ENCODE data around the gene ITGA6. TPM values are rescaled to one million over a fixed set of nuclear protein-coding genes. Genes with fewer than 3 reads are reported as not detected.

ITGA6 gene
- total RNA-seq, 1 donor from 2014 or later = 35.3 TPM

GRCh38 chr2:172481507-172482262 is 54.3 kb downstream of the ITGA6 start:
- H3K79me2 ChIP-seq (ENCODE audit: insufficient read depth, low read length) = no peaks in the 10 kb centered on the region
- no peak overlapping the region for H3K27ac ChIP-seq (ENCODE audit: low read depth, low read length)
- no peaks in the 10 kb centered on the region for H4K20me1 ChIP-seq (ENCODE audit: insufficient read depth, low read length)
- DNase-seq (ENCODE audit: low read depth) (no peak), FAIRE-seq (peak; percentile 37)
- no peaks in the 10 kb centered on the region for H3K36me3 ChIP-seq (ENCODE audit: insufficient read depth, low read length)
- H2AFZ ChIP-seq (ENCODE audit: low read depth, low read length) = no peak overlapping the region
- no peaks in the 10 kb centered on the region for H3K27me3 ChIP-seq (ENCODE audit: insufficient read depth, low read length)
- peaks cover 25% of the 10 kb centered on the region for H3K4me1 Mint-ChIP-seq (ENCODE audit: low read depth, unreplicated experiment)
- H3K4me3 ChIP-seq (ENCODE audit: insufficient read depth, low read depth, low read length) = no peak overlapping the region
- H3K27me3 Mint-ChIP-seq (ENCODE audit: low read depth, unreplicated experiment) = no peaks in the 10 kb centered on the region
- no peaks in the 10 kb centered on the region for H3K9me3 ChIP-seq (ENCODE audit: insufficient read depth, low read depth, low read length)
- TF ChIP-seq EZH2 (IDR thresholded peaks at IDR 0.05; ENCODE audit: insufficient read depth, low read length) = no peak
- TF ChIP-seq CTCF (IDR thresholded peaks at IDR 0.05; ENCODE audit: insufficient read depth, low read depth, low read length) = no peak
- no peak overlapping the region for H3K4me2 ChIP-seq (ENCODE audit: low read length)
- peaks cover 12% of the 10 kb centered on the region for H3K4me1 ChIP-seq (ENCODE audit: insufficient read depth, low read length)
- H3K36me3 Mint-ChIP-seq (ENCODE audit: low read depth, unreplicated experiment) = no peaks in the 10 kb centered on the region
- peak overlapping the region; percentile 58 for H3K27ac Mint-ChIP-seq (ENCODE audit: unreplicated experiment)
- no peaks in the 10 kb centered on the region for H3K9me3 Mint-ChIP-seq (ENCODE audit: unreplicated experiment)
- no peak overlapping the region for H3K4me3 Mint-ChIP-seq (ENCODE audit: unreplicated experiment)
- no peak overlapping the region for H3K9ac ChIP-seq (ENCODE audit: low read length)

GRCh38 chr2:172484253-172484652 is 56.9 kb downstream of the ITGA6 start:
- Histone ChIP-seq H3K4me2 (ENCODE audit: low read length) (no peak overlapping the region), H3K36me3 (ENCODE audit: insufficient read depth, low read length) (peaks cover 10% of the 10 kb centered on the region), H2AFZ (ENCODE audit: low read depth, low read length) (no peak overlapping the region), H3K27ac (ENCODE audit: low read depth, low read length) (no peak overlapping the region), H3K27me3 (ENCODE audit: insufficient read depth, low read length) (no peaks in the 10 kb centered on the region), H3K9me3 (ENCODE audit: insufficient read depth, low read depth, low read length) (no peaks in the 10 kb centered on the region), H3K9ac (ENCODE audit: low read length) (no peak overlapping the region), H3K4me3 (ENCODE audit: insufficient read depth, low read depth, low read length) (no peak overlapping the region), H4K20me1 (ENCODE audit: insufficient read depth, low read length) (no peaks in the 10 kb centered on the region), H3K4me1 (ENCODE audit: insufficient read depth, low read length) (peaks cover 12% of the 10 kb centered on the region), H3K79me2 (ENCODE audit: insufficient read depth, low read length) (no peaks in the 10 kb centered on the region)
- H3K27me3 Mint-ChIP-seq (ENCODE audit: low read depth, unreplicated experiment) = no peaks in the 10 kb centered on the region
- TF ChIP-seq CTCF (IDR thresholded peaks at IDR 0.05; ENCODE audit: insufficient read depth, low read depth, low read length) = no peak
- no peak for TF ChIP-seq EZH2 (IDR thresholded peaks at IDR 0.05; ENCODE audit: insufficient read depth, low read length)
- H3K9me3 Mint-ChIP-seq (ENCODE audit: unreplicated experiment) = no peaks in the 10 kb centered on the region
- H3K4me1 Mint-ChIP-seq (ENCODE audit: low read depth, unreplicated experiment) = peaks cover 25% of the 10 kb centered on the region
- no peak overlapping the region for H3K27ac Mint-ChIP-seq (ENCODE audit: unreplicated experiment)
- H3K36me3 Mint-ChIP-seq (ENCODE audit: low read depth, unreplicated experiment) = peaks cover 6% of the 10 kb centered on the region
- FAIRE-seq = peak; percentile 86
- H3K4me3 Mint-ChIP-seq (ENCODE audit: unreplicated experiment) = no peak overlapping the region
- peak; percentile 8 for DNase-seq (ENCODE audit: low read depth)

GRCh38 chr2:172484706-172485105 is 57.3 kb downstream of the ITGA6 start:
- Histone ChIP-seq H2AFZ (ENCODE audit: low read depth, low read length) (no peak overlapping the region), H3K9ac (ENCODE audit: low read length) (no peak overlapping the region), H3K27me3 (ENCODE audit: insufficient read depth, low read length) (no peaks in the 10 kb centered on the region), H3K36me3 (ENCODE audit: insufficient read depth, low read length) (peaks cover 10% of the 10 kb centered on the region), H3K4me2 (ENCODE audit: low read length) (no peak overlapping the region), H3K27ac (ENCODE audit: low read depth, low read length) (no peak overlapping the region), H3K4me1 (ENCODE audit: insufficient read depth, low read length) (peaks cover 12% of the 10 kb centered on the region), H3K9me3 (ENCODE audit: insufficient read depth, low read depth, low read length) (no peaks in the 10 kb centered on the region), H3K4me3 (ENCODE audit: insufficient read depth, low read depth, low read length) (no peak overlapping the region), H4K20me1 (ENCODE audit: insufficient read depth, low read length) (no peaks in the 10 kb centered on the region), H3K79me2 (ENCODE audit: insufficient read depth, low read length) (no peaks in the 10 kb centered on the region)
- Mint-ChIP-seq H3K9me3 (ENCODE audit: unreplicated experiment) (no peaks in the 10 kb centered on the region), H3K4me1 (ENCODE audit: low read depth, unreplicated experiment) (peaks cover 23% of the 10 kb centered on the region), H3K36me3 (ENCODE audit: low read depth, unreplicated experiment) (peaks cover 6% of the 10 kb centered on the region), H3K4me3 (ENCODE audit: unreplicated experiment) (no peak overlapping the region), H3K27me3 (ENCODE audit: low read depth, unreplicated experiment) (no peaks in the 10 kb centered on the region), H3K27ac (ENCODE audit: unreplicated experiment) (no peak overlapping the region)
- no peak for TF ChIP-seq EZH2 (IDR thresholded peaks at IDR 0.05; ENCODE audit: insufficient read depth, low read length)
- no peak for TF ChIP-seq CTCF (IDR thresholded peaks at IDR 0.05; ENCODE audit: insufficient read depth, low read depth, low read length)
- no peak for DNase-seq (ENCODE audit: low read depth)
- no peak for FAIRE-seq

All from astrocyte (in vitro differentiated cells and primary cell).